ENCODE data around the gene ZNF394. TPM values are rescaled to one million over a fixed set of nuclear protein-coding genes. Genes with fewer than 3 reads are reported as not detected.

The ZNF394 gene
- total RNA-seq, 1 experiment from 2014 or later, result 24.2 TPM

DNA sequence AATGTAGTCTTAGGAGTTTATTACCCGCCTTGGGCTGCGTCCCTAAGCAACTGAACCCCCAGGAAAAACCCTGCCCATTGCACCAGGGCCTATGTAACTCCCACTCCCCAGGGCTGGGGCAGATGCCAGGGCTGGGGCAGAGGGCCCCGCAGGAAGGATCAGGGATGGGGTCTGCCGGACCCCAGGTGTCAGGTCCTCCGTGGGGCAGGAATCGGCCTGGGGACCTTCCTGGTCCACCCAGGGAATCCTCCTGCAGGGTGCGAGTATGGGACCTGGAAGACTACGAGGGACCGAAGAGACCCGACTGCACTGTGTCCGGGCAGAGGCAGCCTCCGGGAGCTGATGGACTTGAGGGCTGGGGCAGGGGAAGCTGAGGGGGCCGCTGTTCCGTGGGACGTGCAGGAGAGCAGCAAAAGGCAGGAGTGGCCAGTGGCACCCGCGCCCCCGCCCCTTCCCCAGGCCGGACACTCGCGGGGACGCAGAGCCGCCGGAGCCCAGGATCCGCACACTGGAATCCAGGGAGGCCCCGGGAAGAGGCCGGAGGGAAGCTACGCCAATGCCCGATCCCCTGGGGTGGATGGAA lies 31.7 kb downstream of the ZNF394 start:
- H2BK5ac ChIP-seq (ENCODE audit: insufficient read length, low read length), result no peak overlapping the region
- no peak for DNase-seq
- no peaks in the 10 kb centered on the region for H3K27me3 ChIP-seq (ENCODE audit: insufficient read depth, low read length)
- H3K79me1 ChIP-seq (ENCODE audit: insufficient read depth, low read depth, low read length, poor library complexity, severe bottlenecking), result peaks cover 3% of the 10 kb centered on the region
- H2AK5ac ChIP-seq (ENCODE audit: insufficient read length, low read length), result no peak overlapping the region
- peaks cover 9% of the 10 kb centered on the region for H3K23me2 ChIP-seq (ENCODE audit: insufficient read length, low read depth, low read length, poor library complexity, severe bottlenecking)
- Mint-ChIP-seq H3K27me3 (ENCODE audit: low read depth) (peaks cover 2% of the 10 kb centered on the region), H3K36me3 (ENCODE audit: insufficient read depth in 1 of 3, low read depth in 3 of 3) (peaks cover 8 to 15% (median 9%) of the 10 kb centered on the region in 3 experiments), H3K9me3 (peaks cover 0 to 2% of the 10 kb centered on the region in 2 experiments; a peak in 1 of 5 replicates), H3K27ac (no peak overlapping the region; a peak in 1 of 7 replicates), H3K4me3 (peak overlapping the region; percentile 22 to 53; a peak in 4 of 5 replicates), H3K4me1 (peaks cover 17 to 29% of the 10 kb centered on the region in 2 experiments)
- TF ChIP-seq, protein P1, sequence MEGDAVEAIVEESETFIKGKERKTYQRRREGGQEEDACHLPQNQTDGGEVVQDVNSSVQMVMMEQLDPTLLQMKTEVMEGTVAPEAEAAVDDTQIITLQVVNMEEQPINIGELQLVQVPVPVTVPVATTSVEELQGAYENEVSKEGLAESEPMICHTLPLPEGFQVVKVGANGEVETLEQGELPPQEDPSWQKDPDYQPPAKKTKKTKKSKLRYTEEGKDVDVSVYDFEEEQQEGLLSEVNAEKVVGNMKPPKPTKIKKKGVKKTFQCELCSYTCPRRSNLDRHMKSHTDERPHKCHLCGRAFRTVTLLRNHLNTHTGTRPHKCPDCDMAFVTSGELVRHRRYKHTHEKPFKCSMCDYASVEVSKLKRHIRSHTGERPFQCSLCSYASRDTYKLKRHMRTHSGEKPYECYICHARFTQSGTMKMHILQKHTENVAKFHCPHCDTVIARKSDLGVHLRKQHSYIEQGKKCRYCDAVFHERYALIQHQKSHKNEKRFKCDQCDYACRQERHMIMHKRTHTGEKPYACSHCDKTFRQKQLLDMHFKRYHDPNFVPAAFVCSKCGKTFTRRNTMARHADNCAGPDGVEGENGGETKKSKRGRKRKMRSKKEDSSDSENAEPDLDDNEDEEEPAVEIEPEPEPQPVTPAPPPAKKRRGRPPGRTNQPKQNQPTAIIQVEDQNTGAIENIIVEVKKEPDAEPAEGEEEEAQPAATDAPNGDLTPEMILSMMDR (conservative IDR thresholded peaks at IDR 0.05), result no peak
- H2BK15ac ChIP-seq (ENCODE audit: low read depth, low read length), result no peak overlapping the region
- H4K91ac ChIP-seq (ENCODE audit: insufficient read length, low read depth, low read length), result no peak overlapping the region
- no peaks in the 10 kb centered on the region for H4K20me1 ChIP-seq (ENCODE audit: control insufficient read depth, insufficient read depth, insufficient read length)
- H3K4ac ChIP-seq (ENCODE audit: low read depth, low read length), result no peak overlapping the region
- no peak overlapping the region for H3K14ac ChIP-seq (ENCODE audit: insufficient read depth, low read length)
- H3K27ac ChIP-seq (ENCODE audit: insufficient read length, low read depth, low read length), result no peak overlapping the region
- no peak overlapping the region for H3K56ac ChIP-seq (ENCODE audit: insufficient read length, low read depth, low read length)
- H4K8ac ChIP-seq (replicated peaks; ENCODE audit: insufficient read length, low read depth, low read length), result no peak overlapping the region
- H4K5ac ChIP-seq (ENCODE audit: insufficient read length, low read depth, low read length), result no peak overlapping the region
- WGBS (ENCODE audit: extremely low coverage, insufficient read length, low lambda C conversion rate), result no CpG with 5 or more reads among the region's 29 CpGs
- H3T11ph ChIP-seq (ENCODE audit: low read length), result no peak overlapping the region
- H2BK20ac ChIP-seq (ENCODE audit: low read depth, low read length, poor library complexity, severe bottlenecking), result no peak overlapping the region
- H2BK120ac ChIP-seq (ENCODE audit: low read depth, low read length, poor library complexity, severe bottlenecking), result no peak overlapping the region
- H3K9ac ChIP-seq (ENCODE audit: extremely low read depth, insufficient read length, low read length), result no peak overlapping the region
- no peaks in the 10 kb centered on the region for H3K9me3 ChIP-seq (ENCODE audit: control insufficient read depth, low read depth, low read length)
- H3K4me2 ChIP-seq (ENCODE audit: insufficient read depth, insufficient read length, low read length), result no peak overlapping the region
- peaks cover 21% of the 10 kb centered on the region; the same call in 1 of the 2 replicates for H3K79me2 ChIP-seq (ENCODE audit: insufficient read depth, low read length)
- no peak overlapping the region for H3K23ac ChIP-seq (ENCODE audit: insufficient read length, low read depth, low read length)
- no peak overlapping the region for H2AFZ ChIP-seq (ENCODE audit: low read length)
- no peak overlapping the region for H2BK12ac ChIP-seq (ENCODE audit: insufficient read length, low read depth, low read length)
- H3K4me1 ChIP-seq (ENCODE audit: insufficient read depth, low read length), result no peaks in the 10 kb centered on the region; the same call in 1 of the 2 replicates
- H3K18ac ChIP-seq (ENCODE audit: insufficient read length, low read depth, low read length), result no peak overlapping the region

Data from H9 (cell line).